ENCODE data around the gene CTNNBL1. TPM values are rescaled to one million over a fixed set of nuclear protein-coding genes. Genes with fewer than 3 reads are reported as not detected.
"Not testable (repeated sequence)": the region's sequence is repeated elsewhere in the genome, so short reads cannot be mapped to it uniquely, and the experiment has no call there.

Gene CTNNBL1
- total and polyA plus RNA-seq, 3 donors from 2014 or later: 50.4 to 119 (median 61.0) TPM

- WGBS, 2 donors: 65 to 71% methylated on average over 2 of the region's 2 CpGs
- Histone ChIP-seq H3K9me3 (no peaks in the 10 kb centered on the region), H3K4me1 (no peaks in the 10 kb centered on the region), H3K27ac (no peak overlapping the region), H3K27me3 (no peaks in the 10 kb centered on the region), H3K4me3 (no peak overlapping the region), H3K36me3 (ENCODE audit: low read depth, missing control alignments) (no peaks in the 10 kb centered on the region)
- no peak for DNase-seq
- intact Hi-C loops (cut with DNase I; ENCODE audit: low total_unique reads): no loop called here
- TF ChIP-seq CTCF (IDR thresholded peaks at IDR 0.05) (no peak), POLR2A (IDR thresholded peaks at IDR 0.05) (no peak)
Observed at GRCh38 chr20:37699202-37699601, 5.4 kb downstream of the CTNNBL1 start.

DNA sequence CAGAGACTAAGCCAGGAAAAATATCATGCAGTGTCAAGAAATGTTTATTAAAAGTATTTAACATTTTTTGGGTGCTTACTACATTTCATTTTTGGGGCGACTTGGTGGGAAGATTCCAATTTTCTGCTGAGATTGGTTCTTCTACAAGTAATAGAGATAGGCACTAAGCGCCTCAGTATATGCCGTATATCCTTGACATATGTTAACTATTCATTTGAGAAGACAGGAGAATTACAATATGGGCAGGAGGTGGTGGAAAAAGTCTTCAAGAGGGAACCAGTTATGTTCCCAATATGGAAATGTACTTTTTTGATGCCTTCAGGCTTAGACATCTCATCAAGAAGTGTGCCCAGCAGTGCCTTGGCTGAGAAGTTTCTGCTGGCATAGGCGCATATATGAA lies 6.5 kb downstream of the CTNNBL1 start:
- Histone ChIP-seq H3K4me1 (no peaks in the 10 kb centered on the region), H3K36me3 (ENCODE audit: low read depth, missing control alignments) (no peaks in the 10 kb centered on the region), H3K4me3 (no peak overlapping the region), H3K9me3 (no peaks in the 10 kb centered on the region), H3K27ac (no peak overlapping the region), H3K27me3 (no peaks in the 10 kb centered on the region)
- intact Hi-C loops (cut with DNase I; ENCODE audit: low total_unique reads): no loop called here
- WGBS, 2 donors: 95 to 96% methylated on average over 4 of the region's 4 CpGs
- TF ChIP-seq POLR2A (IDR thresholded peaks at IDR 0.05) (no peak), CTCF (IDR thresholded peaks at IDR 0.05) (no peak)
- DNase-seq: no peak

- intact Hi-C loops (cut with DNase I; ENCODE audit: low total_unique reads); H3K27me3 ChIP-seq; H3K9me3 ChIP-seq; H3K36me3 ChIP-seq (ENCODE audit: low read depth, missing control alignments); DNase-seq; H3K4me3 ChIP-seq; H3K4me1 ChIP-seq; H3K27ac ChIP-seq: not testable (repeated sequence)
- WGBS, 2 donors: 87 to 97% methylated on average over 17 of the region's 17 CpGs
Observed at GRCh38 chr20:37701676-37702075, 7.8 kb downstream of the CTNNBL1 start.

DNA sequence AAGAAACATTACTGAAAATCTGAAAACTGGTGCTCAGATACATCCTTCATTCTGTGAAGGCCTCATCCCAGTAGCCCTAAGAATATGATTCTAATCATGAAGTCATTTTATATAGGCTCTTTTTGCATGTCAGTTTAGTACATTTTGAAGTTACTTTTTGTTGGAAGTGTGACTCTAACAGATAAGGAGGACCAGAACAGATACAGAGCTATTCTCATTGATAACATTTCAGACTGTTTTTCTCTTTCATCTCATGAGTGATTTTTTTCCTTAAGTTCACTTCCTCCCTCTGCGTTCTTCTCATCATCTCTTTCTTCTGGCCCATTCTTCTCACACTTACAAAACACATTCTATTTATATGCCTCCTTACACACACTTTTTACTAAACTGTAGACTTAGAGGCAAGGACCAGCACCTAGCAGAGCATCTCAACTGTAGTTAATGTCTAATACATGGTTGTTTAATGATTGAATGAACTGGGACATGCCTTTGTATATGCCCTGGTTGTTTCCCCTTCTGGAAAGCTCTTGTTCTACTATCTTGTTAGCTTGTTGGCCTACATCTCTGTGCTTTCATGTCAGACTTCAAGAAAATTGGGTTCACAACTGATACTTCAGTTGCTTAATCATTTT lies 8.7 kb downstream of the CTNNBL1 start:
- Histone ChIP-seq H3K4me1 (no peaks in the 10 kb centered on the region), H3K27ac (no peak overlapping the region), H3K9me3 (no peaks in the 10 kb centered on the region), H3K36me3 (ENCODE audit: low read depth, missing control alignments) (peaks cover 3% of the 10 kb centered on the region), H3K27me3 (no peaks in the 10 kb centered on the region), H3K4me3 (no peak overlapping the region)
- TF ChIP-seq POLR2A (IDR thresholded peaks at IDR 0.05) (no peak), CTCF (IDR thresholded peaks at IDR 0.05) (no peak)
- WGBS, 2 donors: 70 to 76% methylated on average over 1 of the region's 1 CpG
- no peak for DNase-seq
- intact Hi-C loops (cut with DNase I; ENCODE audit: low total_unique reads): no loop called here

DNA sequence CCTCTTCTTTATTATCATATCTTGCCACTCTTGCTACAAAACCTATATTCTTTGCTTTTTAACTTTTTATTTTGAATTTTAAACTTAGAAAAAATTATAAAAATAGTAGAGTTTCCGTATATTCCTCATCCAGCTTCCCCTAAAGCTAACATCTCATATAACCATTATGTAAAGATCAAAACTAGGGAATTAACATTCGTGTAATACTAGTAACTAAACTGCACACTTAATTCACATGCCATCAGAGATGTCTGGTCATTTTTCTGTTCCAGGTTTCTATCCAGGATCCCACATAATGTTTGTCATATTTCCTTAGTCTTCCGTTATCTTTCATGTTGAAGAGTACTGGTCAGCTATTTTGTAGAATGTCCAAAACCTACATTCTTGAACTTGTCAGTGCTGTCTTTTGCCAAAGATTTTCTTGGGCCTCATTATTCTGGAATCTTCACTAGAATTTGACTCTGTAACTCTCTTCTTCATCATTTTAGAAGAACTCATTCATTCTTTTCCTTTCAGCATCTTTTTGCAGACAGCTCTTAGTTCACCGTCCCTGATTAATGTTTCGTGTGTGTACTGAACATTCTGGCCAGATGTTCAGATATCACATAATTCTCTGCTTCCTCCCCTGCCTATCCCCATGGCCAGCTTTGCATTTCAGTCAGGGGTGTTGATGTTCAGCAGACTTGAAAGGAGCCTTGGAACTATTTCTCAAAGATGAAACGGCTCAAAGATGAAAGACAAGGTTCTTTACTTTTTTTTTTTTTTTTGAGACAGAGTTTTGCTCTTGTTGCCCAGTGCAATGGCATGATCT lies 9.4 kb downstream of the CTNNBL1 start:
- no peak overlapping the region for H3K27ac ChIP-seq
- intact Hi-C loops (cut with DNase I; ENCODE audit: low total_unique reads): no loop called here

More for the DNA sequence above, 9.4 kb downstream of the CTNNBL1 start:
- DNase-seq: no peak
- Histone ChIP-seq H3K9me3 (no peaks in the 10 kb centered on the region), H3K4me1 (peaks cover under 1% of the 10 kb centered on the region), H3K27me3 (no peaks in the 10 kb centered on the region), H3K36me3 (ENCODE audit: low read depth, missing control alignments) (peaks cover 5% of the 10 kb centered on the region), H3K4me3 (no peak overlapping the region)
- WGBS, 2 donors: 55 to 59% methylated on average over 6 of the region's 6 CpGs
- TF ChIP-seq POLR2A (IDR thresholded peaks at IDR 0.05) (no peak), CTCF (IDR thresholded peaks at IDR 0.05) (no peak)

All from testis (tissue), 3 donors.